Fibroblast of upper back skin (primary cell): ENCODE data around the gene DZANK1.
"Not testable (repeated sequence)": the region's sequence is repeated elsewhere in the genome, so short reads cannot be mapped to it uniquely, and the experiment has no call there.

Experiments used
- DNase-seq: peaks from one replicate; pipeline ENCODE4 v3.0.0-alpha.2; 2013

Gene DZANK1

GRCh38 chr20:18466894-18467730 lies at the start of gene DZANK1, which contains the start of gene POLR3F:
DZANK1 (minus strand) TSS chr20:18467030; CDS start chr20:18465358, 1,672 bp downstream.
POLR3F (plus strand) TSS chr20:18467390; CDS start chr20:18467507, 117 bp downstream.
- DNase-seq: peak; percentile 95

- no peak for DNase-seq
Measured at GRCh38 chr20:18515973-18516372, 49.1 kb upstream of the DZANK1 start.

GRCh38 chr20:18514127-18514526 lies 47.3 kb upstream of the DZANK1 start:
- DNase-seq: no peak

- no peak for DNase-seq
Measured at GRCh38 chr20:18513208-18513607, 46.4 kb upstream of the DZANK1 start.

GRCh38 chr20:18511571-18511970 lies 44.7 kb upstream of the DZANK1 start:
- no peak for DNase-seq

- DNase-seq: peak; percentile 96
Measured at GRCh38 chr20:18507218-18508191, 40.7 kb upstream of the DZANK1 start, which contains the start of gene SEC23B. SEC23B (plus strand) TSS chr20:18507940; CDS start chr20:18510836, 2,896 bp downstream.

- DNase-seq: no peak
Measured at GRCh38 chr20:18506744-18507143, 39.9 kb upstream of the DZANK1 start.

- DNase-seq: peak; percentile 19
Measured at GRCh38 chr20:18504479-18505060, 37.7 kb upstream of the DZANK1 start.

- not testable (repeated sequence) for DNase-seq
Measured at GRCh38 chr20:18501672-18502071, 34.8 kb upstream of the DZANK1 start.

- DNase-seq: no peak
Measured at GRCh38 chr20:18497603-18498002, 30.8 kb upstream of the DZANK1 start.

GRCh38 chr20:18496740-18497592 lies 30.1 kb upstream of the DZANK1 start, which contains the start of gene RBBP9:
RBBP9 (minus strand) TSS chr20:18497225; CDS start chr20:18497167, 58 bp downstream.
- peak; percentile 80 for DNase-seq

GRCh38 chr20:18496042-18496441 lies 29.2 kb upstream of the DZANK1 start:
- peak; percentile 3 for DNase-seq

- no peak for DNase-seq
Measured at GRCh38 chr20:18488301-18488700, 21.5 kb upstream of the DZANK1 start.

GRCh38 chr20:18481596-18481995 lies 14.8 kb upstream of the DZANK1 start:
- no peak for DNase-seq

- no peak for DNase-seq
Measured at GRCh38 chr20:18477821-18478220, 11.0 kb upstream of the DZANK1 start.

- no peak for DNase-seq
Measured at GRCh38 chr20:18477218-18477617, 10.4 kb upstream of the DZANK1 start.

- DNase-seq: no peak
Measured at GRCh38 chr20:18466574-18466893, 296 bp downstream of the DZANK1 start.

GRCh38 chr20:18465536-18466200 lies 1.2 kb downstream of the DZANK1 start:
- no peak for DNase-seq

- no peak for DNase-seq
Measured at GRCh38 chr20:18456600-18456999, 10.2 kb downstream of the DZANK1 start.

GRCh38 chr20:18443886-18444285 lies 22.9 kb downstream of the DZANK1 start:
- DNase-seq: peak; percentile 21

- no peak for DNase-seq
Measured at GRCh38 chr20:18440403-18440802, 26.4 kb downstream of the DZANK1 start.
